Adrenal gland (tissue), 12 donors: Measurements from ENCODE around the gene ABL2. TPM values are rescaled to one million over a fixed set of nuclear protein-coding genes. Genes with fewer than 3 reads are reported as not detected.

Source experiments
- DNase-seq, 7 donors: peaks; one replicate each; pipeline ENCODE4 v3.0.0-alpha.2; 2019 to 2020
- H3K27ac ChIP-seq, 5 donors: fragments of 200-600 bp; sonication (generic) in 4 of 5; 1 replicate in 3 of 5; 2 replicates in 2 of 5; pipeline versions ENCODE4 v1.5.1 to v1.8.0; 2016 to 2020; ENCODE audit warnings: mild to moderate bottlenecking in 1 of 5
- H3K27me3 ChIP-seq: fragments of 200-600 bp; 2 replicates; pipeline ENCODE4 v1.8.0; 2021
- H3K36me3 ChIP-seq, 2 donors: fragments of 200-600 bp; replicated peaks in 1 of 2; 1 replicate in 1 of 2; 2 replicates in 1 of 2; pipeline versions ENCODE4 v1.5.1 to v1.8.0; 2018 to 2022
- H3K4me1 ChIP-seq, 2 donors: fragments of 200-600 bp; replicated peaks in 1 of 2; 1 replicate in 1 of 2; 2 replicates in 1 of 2; pipeline versions ENCODE4 v1.5.1 to v1.8.0; 2018 to 2021
- H3K4me3 ChIP-seq, 4 donors: fragments of 200-600 bp; sonication (generic) in 3 of 4; one replicate each; pipeline ENCODE4 v1.5.1; 2016 to 2018
- H3K9me3 ChIP-seq, 3 donors: fragments of 200-600 bp; sonication (generic) in 1 of 3; replicated peaks in 1 of 3; 1 replicate in 2 of 3; 2 replicates in 1 of 3; pipeline versions ENCODE4 v1.5.1 to v1.8.0; 2016 to 2021
- POLR2A ChIP-seq, 2 donors: fragments of 450-650 bp; IDR thresholded peaks; one replicate each; pipeline ENCODE4 v1.6.1; 2017; ENCODE audit warnings: antibody characterized with exemption in 2 of 2, mild to moderate bottlenecking in 2 of 2, moderate library complexity in 1 of 2
- WGBS, 4 donors: extraction: QIAGEN DNeasy Blood & Tissue Kit in 2 of 4; methylation state at CpG; one replicate each; pipeline versions ENCODE4 v1.1.5 to v1.1.7; 2013 to 2017; 5-methylcytosine and 5-hydroxymethylcytosine counted together
- intact Hi-C, 2 donors: fragments of 100-400 bp; cut with DNase I; formaldehyde crosslinking; loops; one replicate each; pipeline versions ENCODE4 v1.14.1 to v1.15.0; 2022 to 2023
- polyA plus RNA-seq, 3 donors: library from polyadenylated mRNA; stranded (reverse); fragments of 200-250 nt in 2 of 3; fragments of 350-450 nt in 1 of 3; fragmentation: Illumina TruSeq in 1 of 3; extraction: RNeasy Lipid Tissue Mini Kit (QIAGEN cat#74804) in 1 of 3; gene quantifications; one replicate each; pipeline ENCODE4 v1.2.3, GENCODE V29; 2013 to 2014
- total RNA-seq, 9 donors: library from RNA; depleted of rRNA in 4 of 9; stranded (reverse); fragments of >200 nt in 4 of 9; fragments of 120-200 nt in 1 of 9; fragmentation: NEBNext Ultra II Directional in 1 of 9; extraction: Animal tissue kit (Norgen Biotek cat#: 25700) in 1 of 9; gene quantifications; one replicate each; pipeline versions ENCODE4 v1.1.0 to v1.2.4, GENCODE V29; 2013 to 2023
- TF ChIP-seq, protein P1 (sequence below), 6 experiments: fragments of 450-650 bp in 4 of 6; fragments of 200-600 bp in 2 of 6; sonication (generic) in 1 of 6; IDR thresholded peaks; 1 replicate in 5 of 6; 2 replicates in 1 of 6; pipeline versions ENCODE4 v1.5.1 to v1.8.0; 2016 to 2021; ENCODE audit warnings: antibody characterized with exemption in 6 of 6, mild to moderate bottlenecking in 2 of 6, moderate library complexity in 1 of 6
- donor health status: healthy with polysubstance abuse.
- donor health status: Bipolar disorder and iron deficiency.
- donor health status: DM: yes; HTN: yes; CAD: no.
- donor health status: DM: no; HTN: no; CAD: no.
- donor health status: DM: no; HTN: no; CAD: no.
- donor health status: DM: yes; HTN: yes; CAD: no.

The ABL2 gene
- total and polyA plus RNA-seq, 12 donors: 2.9 to 21.0 (median 10.0) TPM

DNA sequence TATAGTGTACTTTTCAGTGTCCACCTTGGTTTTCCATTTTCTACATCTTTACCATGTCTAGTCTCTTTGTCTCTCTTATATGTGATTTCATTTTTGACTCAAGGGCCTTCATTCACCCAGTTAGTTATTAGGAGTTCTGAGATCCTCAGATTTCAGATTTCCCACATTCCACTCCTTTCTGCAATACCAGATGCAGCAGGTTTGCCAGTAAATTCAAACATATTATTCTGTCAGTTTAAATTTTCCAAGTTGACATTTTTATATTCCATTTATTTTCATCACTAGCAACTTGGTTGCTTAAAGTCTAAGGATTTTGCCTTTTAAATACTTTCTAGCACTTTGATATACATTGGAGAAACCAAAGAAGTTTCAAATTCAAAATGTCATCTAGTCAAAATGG, 42.4 kb downstream of the ABL2 start:
- DNase-seq: no peak
- Histone ChIP-seq H3K27ac (no peak overlapping the region), H3K36me3 (no peaks in the 10 kb centered on the region), H3K9me3 (no peaks in the 10 kb centered on the region), H3K4me1 (no peaks in the 10 kb centered on the region), H3K4me3 (no peak overlapping the region), H3K27me3 (no peaks in the 10 kb centered on the region)
- intact Hi-C loops: loop anchor here in 1 of 2 donors (10.0 kb wide), 1 partner anchor 62 kb away; no protein-coding TSS in a partner anchor
- TF ChIP-seq, protein P1, sequence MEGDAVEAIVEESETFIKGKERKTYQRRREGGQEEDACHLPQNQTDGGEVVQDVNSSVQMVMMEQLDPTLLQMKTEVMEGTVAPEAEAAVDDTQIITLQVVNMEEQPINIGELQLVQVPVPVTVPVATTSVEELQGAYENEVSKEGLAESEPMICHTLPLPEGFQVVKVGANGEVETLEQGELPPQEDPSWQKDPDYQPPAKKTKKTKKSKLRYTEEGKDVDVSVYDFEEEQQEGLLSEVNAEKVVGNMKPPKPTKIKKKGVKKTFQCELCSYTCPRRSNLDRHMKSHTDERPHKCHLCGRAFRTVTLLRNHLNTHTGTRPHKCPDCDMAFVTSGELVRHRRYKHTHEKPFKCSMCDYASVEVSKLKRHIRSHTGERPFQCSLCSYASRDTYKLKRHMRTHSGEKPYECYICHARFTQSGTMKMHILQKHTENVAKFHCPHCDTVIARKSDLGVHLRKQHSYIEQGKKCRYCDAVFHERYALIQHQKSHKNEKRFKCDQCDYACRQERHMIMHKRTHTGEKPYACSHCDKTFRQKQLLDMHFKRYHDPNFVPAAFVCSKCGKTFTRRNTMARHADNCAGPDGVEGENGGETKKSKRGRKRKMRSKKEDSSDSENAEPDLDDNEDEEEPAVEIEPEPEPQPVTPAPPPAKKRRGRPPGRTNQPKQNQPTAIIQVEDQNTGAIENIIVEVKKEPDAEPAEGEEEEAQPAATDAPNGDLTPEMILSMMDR (IDR thresholded peaks at IDR 0.05): no peak
- TF ChIP-seq POLR2A (IDR thresholded peaks at IDR 0.05): no peak

DNA sequence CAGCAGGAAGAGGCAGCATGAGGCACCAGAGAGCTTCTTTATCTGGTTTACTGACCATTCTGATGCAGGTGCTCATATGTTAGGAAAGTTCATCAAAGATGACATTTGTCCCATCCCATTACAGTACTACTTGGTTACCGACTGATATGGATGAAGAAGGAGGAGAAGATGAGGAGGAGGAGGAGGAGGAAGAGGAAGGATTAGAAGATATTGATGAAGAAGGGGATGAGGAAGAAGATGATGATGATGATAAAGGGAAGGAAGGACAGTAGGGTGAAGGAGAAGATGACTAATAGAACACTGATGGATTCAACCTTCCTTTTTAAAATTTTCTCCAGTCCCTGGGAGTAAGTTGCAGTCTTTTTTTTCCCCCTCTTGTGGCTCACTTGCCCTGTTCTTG, 45.1 kb downstream of the ABL2 start:
- TF ChIP-seq POLR2A (IDR thresholded peaks at IDR 0.05): no peak
- TF ChIP-seq, protein P1 (IDR thresholded peaks at IDR 0.05): no peak
- Histone ChIP-seq H3K4me1 (peaks cover 0 to 5% of the 10 kb centered on the region in 2 donors), H3K27ac (no peak overlapping the region), H3K4me3 (no peak overlapping the region), H3K36me3 (no peaks in the 10 kb centered on the region), H3K9me3 (no peaks in the 10 kb centered on the region), H3K27me3 (no peaks in the 10 kb centered on the region)
- WGBS, 4 donors: 81 to 94% (median 91%) methylated on average over 1 of the region's 1 CpG
- intact Hi-C loops: loop anchor here in 1 of 2 donors (10.0 kb wide), 1 partner anchor 60 kb away; no protein-coding TSS in a partner anchor
- no peak for DNase-seq

DNA sequence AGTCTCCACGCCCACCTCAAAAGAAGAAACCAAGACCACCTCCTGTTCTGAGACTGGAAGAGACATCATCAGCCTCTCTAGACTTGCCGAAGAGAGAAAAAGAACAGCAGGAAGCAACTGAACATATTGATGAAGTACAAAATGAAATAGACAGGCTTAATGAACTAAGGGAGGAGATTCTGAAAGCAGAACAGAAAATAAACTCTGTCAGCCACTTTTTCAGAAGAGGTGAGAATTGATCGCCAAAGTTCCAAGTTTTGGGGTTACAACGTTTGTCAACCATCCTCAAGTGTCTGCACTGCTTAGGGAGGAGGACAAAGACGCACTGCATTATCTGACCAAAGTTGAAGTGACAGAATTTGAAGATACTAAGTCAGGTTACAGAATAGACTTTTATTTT, 45.6 kb downstream of the ABL2 start:
- Histone ChIP-seq H3K27ac (no peak overlapping the region), H3K4me3 (no peak overlapping the region), H3K9me3 (no peaks in the 10 kb centered on the region), H3K4me1 (peaks cover 0 to 10% of the 10 kb centered on the region in 2 donors), H3K27me3 (no peaks in the 10 kb centered on the region), H3K36me3 (no peaks in the 10 kb centered on the region)
- TF ChIP-seq, protein P1 (IDR thresholded peaks at IDR 0.05): no peak
- no peak for TF ChIP-seq POLR2A (IDR thresholded peaks at IDR 0.05)
- WGBS, 4 donors: 82 to 94% (median 91%) methylated on average over 5 of the region's 5 CpGs
- intact Hi-C loops: loop anchor here in 1 of 2 donors (10.0 kb wide), 1 partner anchor 59 kb away; no protein-coding TSS in a partner anchor
- DNase-seq: no peak

DNA sequence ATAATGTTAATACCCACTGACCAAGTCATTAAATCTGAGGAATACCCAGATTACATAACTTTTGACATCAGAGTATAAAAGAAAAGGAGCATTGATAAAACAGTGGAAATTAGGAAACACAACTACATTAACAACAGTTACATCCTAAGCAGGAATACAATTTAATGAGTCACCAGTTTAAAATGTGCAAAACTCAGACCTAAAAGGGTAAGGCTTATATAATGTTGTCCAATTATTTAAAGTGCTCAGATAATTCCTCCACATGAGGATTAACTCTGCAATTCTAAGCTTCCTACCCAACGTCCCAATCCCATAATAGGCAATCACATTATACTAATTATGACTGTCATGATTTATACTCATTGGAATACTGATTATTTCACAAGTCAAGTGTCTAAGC, 50.5 kb downstream of the ABL2 start:
- intact Hi-C loops: no loop called here

More for the DNA sequence above, 50.5 kb downstream of the ABL2 start:
- Histone ChIP-seq H3K9me3 (no peaks in the 10 kb centered on the region), H3K4me1 (peaks cover 5 to 31% of the 10 kb centered on the region in 2 donors), H3K27me3 (no peaks in the 10 kb centered on the region), H3K27ac (no peak overlapping the region), H3K4me3 (no peak overlapping the region), H3K36me3 (no peaks in the 10 kb centered on the region)
- WGBS, 4 donors: 41 to 63% (median 51%) methylated on average over 1 of the region's 1 CpG
- TF ChIP-seq, protein P1 (IDR thresholded peaks at IDR 0.05): no peak
- no peak for TF ChIP-seq POLR2A (IDR thresholded peaks at IDR 0.05)
- DNase-seq: no peak
